HG03432 (cell line): ENCODE data around the gene BCAS3.

Source experiments
- ATAC-seq: cut with Tn5 transposase; IDR thresholded peaks from one replicate; pipeline ENCODE4 v1.9.1; 2021; ENCODE audit warnings: mild to moderate bottlenecking, moderate library complexity; ENCODE audit not compliant: unreplicated experiment

Gene BCAS3

DNA sequence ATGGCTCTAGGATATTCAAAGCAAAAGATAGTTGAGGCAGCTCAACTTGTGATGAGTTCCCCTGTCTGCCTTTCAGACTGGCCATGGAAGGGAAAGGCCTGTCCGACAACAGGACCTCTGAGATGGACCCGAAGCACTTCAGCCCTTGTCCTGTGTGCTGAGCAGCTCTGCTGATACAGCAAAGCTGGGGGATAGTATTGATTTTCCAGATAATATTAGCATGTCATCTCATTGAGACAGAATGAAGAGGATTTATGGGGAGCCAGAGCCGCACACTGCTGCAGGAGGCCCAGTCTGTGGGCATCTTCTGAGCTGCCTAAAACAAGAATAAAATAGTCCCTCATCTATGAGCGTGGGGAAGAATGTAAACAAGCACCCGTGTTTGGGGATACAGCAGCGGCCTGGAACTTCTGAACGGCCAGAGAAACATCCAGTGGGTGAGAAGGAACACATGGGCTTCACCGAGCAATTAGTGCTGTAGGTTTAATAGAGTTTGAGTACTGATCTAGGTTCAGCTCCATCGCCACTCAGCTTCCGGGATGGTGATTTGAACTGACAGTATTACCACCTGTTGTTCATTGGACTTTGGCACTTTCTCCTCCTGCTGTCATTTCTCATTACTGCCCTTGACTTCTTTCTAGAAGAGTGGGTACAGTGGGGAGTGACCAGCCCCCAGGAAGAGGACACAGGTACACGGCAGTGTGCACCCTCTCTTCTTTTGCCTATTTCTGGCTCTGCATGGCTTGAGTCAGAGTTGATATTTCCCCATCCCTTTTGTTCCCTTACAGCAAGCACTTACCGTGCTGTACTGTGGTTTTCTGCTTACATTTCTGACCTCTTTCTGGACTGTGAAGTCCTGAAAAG lies 625.5 kb downstream of the BCAS3 start:
- ATAC-seq, result no peak

DNA sequence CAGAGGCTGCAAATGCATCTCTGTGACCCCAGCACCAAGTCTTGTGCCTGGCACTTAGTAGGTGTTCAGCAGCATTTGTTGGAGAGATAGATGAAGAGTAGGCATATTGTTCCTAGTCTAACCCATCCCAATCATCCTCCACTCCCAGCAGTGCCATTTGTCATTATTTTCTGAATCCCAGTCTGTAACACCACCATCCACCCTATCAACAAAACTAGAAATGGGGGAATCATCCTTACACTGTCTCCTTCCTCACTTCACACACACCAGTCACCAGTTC lies 626.1 kb downstream of the BCAS3 start:
- no peak for ATAC-seq

DNA sequence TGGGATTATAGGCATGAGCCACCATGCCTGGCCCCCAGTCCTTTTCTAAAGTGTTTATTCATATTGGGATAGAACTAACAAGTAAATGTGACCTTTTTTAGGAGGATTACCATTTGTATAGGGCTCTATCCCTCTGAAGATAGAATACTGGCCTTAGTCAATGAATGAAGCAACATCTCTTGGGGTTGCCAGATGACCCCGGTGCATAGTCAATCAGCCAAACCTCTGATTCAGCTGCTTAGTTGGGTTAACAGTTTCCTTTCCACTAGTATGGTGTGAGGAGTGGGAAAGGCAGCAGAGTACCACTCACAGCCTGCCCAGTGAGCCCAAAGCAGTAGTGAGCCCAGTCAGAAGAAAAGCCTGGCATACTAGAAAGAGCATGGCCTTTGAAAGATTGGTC lies 627.4 kb downstream of the BCAS3 start:
- ATAC-seq, result no peak

GRCh38 chr17:61306003-61306402 lies 628.4 kb downstream of the BCAS3 start:
- ATAC-seq, result no peak

GRCh38 chr17:61307905-61308886 lies 630.5 kb downstream of the BCAS3 start:
- no peak for ATAC-seq

- ATAC-seq, result no peak
Measured at GRCh38 chr17:61309362-61310256, 632.0 kb downstream of the BCAS3 start.

GRCh38 chr17:61310590-61310989 lies 632.9 kb downstream of the BCAS3 start:
- ATAC-seq, result no peak

GRCh38 chr17:61312406-61313295 lies 635.0 kb downstream of the BCAS3 start:
- no peak for ATAC-seq

- no peak for ATAC-seq
Measured at GRCh38 chr17:61313461-61314326, 636.0 kb downstream of the BCAS3 start.

- ATAC-seq, result no peak
Measured at GRCh38 chr17:61314368-61315078, 636.9 kb downstream of the BCAS3 start.

DNA sequence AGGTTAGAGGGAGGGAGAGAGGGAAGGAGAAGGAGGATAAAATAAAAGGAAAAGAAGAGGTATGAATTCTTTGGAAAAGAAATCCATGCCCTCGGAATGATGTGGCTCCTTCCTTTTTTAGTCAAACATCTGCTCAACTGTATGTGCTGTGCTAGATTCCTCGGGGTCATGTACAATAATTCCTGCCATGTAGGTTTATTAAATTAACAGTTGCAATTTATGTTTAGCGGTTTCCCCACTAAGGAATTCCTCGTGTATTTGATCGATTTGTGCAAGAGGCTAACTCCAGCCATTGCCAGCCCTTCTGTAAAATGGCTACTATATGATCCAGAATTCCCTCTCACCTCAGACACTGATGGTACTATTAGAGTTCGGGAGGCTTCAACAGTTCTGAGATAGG lies 639.0 kb downstream of the BCAS3 start:
- no peak for ATAC-seq

DNA sequence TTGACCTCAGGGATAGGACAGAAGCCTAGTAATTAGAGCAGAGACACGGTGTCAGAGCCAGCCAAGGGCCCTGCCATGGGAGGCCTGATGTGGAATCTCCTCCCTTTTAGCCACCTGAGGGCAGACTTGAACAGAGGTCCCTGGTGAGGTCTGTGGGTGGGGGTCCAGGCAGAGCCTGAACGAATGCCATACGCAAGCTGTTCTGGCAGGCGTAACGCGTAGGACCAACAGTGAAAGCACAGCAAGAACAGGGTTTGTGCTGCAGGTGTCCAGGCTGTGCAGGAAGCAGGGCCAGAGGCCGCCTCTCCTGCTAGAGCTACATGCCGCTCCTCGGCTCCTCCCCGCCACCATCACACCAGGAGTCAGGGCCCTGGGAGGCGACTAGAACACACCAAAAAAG lies 640.1 kb downstream of the BCAS3 start:
- ATAC-seq, result no peak

GRCh38 chr17:61318684-61319098 lies 641.0 kb downstream of the BCAS3 start:
- no peak for ATAC-seq

GRCh38 chr17:61321344-61321743 lies 643.7 kb downstream of the BCAS3 start:
- ATAC-seq, result no peak

GRCh38 chr17:61322325-61323002 lies 644.8 kb downstream of the BCAS3 start:
- ATAC-seq, result no peak

DNA sequence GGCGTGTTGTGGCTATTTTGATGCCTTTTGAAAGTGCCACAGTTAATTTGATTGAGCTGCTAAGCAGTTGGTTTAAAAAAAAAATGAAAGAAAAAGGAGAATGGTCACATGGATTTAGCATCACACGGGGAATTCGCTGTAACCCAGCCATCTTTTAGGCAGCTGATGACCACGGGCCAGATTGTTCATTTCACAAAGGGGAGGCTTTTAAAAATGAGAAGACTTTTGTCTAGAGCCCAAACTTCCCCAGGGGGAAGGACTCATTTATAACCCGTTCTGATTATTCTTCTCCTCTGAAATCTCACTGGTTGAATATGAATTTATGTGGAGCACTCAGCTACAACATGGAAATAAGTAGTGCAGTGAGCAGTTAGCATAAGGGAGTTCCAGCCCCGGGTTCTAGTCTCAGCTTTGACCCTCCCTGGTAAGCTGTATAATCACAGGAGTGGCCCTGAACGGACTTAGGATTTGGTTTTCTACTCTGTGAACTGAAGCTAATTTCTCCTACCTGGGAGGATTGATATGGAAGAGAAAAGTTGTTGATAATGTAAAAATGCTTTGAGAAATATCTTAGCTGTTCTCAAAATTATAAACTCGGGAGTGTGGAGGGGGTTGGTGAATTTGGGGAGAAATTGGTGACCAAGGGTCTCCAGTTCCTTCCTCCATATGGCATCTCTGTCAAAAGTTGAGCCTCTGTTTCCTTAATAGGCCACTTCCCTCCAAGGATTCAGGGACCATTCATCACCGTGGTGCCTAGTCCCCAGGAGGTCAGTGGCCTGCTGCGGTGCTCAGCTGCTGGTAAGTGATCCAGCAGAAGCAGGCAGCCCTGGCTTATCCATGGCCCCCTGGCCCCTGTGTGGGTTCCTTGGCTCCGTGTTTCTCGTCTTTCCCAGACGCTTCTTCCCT lies 645.6 kb downstream of the BCAS3 start:
- ATAC-seq, result no peak
